ENCODE data around the gene SLC25A10.

The SLC25A10 gene

DNA sequence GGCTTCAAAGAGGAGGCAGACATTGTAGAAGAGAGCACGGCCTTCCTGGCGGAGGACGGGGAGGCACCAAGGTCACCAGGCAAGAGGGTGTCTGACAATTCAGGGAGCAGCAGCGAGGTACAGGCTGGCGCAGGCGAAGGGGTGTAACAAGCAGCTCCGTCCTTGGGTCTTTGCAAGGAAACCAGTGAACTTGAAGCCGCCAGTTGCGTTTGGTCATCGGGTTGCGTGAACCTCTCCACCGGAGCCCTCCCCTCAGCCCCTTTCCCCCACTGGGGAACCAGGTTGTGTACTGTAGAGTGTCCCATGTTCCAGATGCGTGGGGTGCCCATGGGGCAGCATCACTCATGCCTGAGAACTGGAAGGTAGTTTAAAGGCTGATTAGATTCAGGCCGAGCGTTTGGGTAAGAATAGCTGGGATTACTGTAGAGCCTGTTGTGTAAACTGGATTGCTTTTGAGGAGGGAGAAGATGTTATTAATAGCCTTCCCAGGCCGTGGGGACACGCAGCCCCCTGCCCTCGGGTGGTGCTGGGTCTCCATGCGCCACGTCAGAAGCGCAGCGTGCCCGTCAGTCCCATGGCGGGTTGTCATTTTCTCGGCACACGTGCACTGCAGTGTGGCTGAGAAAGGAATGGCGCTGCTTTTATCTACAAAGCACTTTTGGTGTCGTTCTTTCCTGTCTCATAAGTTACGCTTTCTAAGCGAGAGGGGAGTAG is 6.4 kb upstream of the SLC25A10 start:
- in situ Hi-C loops (cut with MboI; ENCODE audit: low sequenced_read_pairs), result no loop called here

DNA sequence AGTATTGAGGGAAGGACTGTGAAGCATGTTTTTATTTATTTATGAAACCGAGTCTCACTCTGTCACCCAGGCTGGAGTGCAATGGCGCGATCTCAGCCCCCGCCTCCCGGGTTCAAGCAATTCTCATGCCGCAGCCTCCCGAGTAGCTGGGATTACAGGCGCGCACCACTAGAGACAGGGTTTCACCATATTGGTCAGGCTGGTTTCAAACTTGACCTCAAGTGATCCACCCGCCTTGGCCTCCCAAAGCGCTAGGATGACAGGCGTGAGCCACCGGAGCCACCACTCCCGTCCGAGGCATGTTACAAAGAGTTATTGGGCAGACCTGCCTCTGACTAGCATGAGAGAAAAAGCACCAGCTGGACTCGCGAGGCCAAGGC is 5.9 kb upstream of the SLC25A10 start:
- in situ Hi-C loops (cut with MboI; ENCODE audit: low sequenced_read_pairs), result no loop called here

DNA sequence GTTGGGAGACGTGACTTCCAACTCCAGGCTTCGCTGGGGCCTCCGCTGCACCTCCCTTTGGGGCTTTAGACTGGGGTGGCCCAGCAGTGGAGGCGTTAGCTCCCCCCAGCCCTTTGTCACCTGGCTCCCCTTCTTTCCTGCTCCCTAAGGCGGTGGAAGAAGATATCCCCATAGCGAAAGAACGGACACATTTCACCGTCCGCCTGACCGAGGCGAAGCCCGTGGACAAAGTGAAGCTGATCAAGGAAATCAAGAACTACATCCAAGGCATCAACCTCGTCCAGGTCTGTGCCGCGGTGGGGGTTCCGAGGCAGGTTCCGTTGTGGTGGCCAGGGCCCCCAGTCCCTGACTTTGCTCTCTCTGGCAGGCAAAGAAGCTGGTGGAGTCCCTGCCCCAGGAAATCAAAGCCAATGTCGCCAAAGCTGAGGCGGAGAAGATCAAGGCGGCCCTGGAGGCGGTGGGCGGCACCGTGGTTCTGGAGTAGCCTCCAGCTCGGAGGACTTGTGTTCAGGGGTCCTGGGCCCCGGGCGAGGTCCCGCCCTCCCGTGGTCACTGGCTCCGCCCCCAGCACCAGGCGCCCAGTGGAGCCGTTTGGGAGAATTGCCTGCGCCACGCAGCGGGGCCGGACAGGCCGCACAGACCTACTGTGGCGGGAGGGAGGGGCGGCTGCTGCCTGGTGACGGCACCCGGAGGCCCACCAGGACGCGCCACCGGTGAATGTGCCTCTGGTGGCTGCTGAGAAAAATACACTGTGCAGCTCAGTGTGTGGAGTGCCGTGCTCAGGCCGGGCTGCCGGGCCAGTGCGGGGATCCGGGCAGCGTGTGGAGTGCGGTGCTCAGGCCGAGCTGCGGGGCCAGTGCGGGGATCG is 5.1 kb upstream of the SLC25A10 start:
- in situ Hi-C loops (cut with MboI; ENCODE audit: low sequenced_read_pairs), result no loop called here

DNA sequence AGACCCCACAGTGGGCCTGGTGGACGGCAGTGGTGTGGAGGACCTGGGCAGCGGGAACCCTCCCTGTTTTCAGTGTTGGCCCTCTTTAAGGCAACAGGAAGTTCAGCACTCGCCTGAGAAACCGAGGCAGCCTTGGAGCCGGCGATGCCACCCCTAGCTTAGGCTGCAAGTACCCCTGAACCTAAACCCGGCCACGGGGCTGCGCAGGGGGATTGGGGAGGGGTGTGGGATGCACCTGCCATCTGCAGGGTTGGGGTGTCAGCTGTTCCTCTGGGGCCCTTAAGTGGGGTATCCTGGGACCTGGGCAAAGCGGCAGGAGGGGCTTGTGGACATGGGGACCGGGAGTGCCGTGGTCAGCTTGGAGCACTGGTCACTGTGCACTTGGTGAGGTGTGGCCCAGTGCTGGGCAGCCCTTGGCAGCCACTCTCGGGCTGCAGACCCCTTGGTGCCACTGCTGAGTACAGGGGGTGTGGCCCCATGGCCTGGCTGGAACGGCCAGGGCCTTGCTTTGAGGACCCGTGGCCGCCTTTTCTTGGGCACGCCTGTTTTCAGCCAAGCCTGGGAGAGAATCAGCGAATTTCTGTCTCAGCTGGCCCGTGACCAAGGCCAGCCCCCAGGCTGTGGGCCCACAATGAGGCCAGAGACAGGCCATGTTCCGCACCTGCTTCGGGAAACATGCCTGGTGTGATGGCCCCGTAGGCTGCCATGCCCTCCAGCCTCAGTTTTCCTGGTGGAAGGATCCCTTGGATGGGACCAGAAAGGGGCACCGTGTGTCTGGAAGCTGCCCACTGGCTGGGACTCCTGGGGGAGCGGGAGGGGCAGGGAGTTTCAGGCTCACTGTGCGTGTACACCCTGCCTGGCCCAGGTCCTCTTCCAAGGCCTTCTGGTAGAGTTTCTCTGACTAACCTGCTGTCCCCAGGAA is 4.1 kb upstream of the SLC25A10 start:
- in situ Hi-C loops (cut with MboI; ENCODE audit: low sequenced_read_pairs), result no loop called here

DNA sequence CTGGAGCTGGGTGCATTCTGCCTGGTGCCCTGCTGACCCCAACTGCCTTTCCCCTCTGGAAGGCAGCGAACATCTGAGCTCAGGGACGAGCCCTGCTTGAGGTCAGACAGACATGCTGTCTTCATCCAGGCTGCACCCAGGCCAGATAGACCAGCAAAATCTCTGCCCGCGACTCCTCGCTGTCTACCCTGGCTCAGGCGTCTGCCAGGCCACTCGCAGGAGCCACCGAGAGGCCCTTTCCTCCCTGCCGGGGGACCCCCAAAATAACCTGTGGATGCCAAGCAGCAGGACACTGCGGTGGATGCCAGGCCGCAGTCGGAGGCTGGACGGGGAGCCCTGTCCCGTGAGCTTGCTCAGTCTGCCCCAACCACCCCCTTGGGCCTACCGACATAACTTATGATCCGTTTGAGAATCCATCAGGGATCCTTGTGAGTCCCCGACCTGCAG is 3.3 kb upstream of the SLC25A10 start:
- in situ Hi-C loops (cut with MboI; ENCODE audit: low sequenced_read_pairs), result no loop called here

DNA sequence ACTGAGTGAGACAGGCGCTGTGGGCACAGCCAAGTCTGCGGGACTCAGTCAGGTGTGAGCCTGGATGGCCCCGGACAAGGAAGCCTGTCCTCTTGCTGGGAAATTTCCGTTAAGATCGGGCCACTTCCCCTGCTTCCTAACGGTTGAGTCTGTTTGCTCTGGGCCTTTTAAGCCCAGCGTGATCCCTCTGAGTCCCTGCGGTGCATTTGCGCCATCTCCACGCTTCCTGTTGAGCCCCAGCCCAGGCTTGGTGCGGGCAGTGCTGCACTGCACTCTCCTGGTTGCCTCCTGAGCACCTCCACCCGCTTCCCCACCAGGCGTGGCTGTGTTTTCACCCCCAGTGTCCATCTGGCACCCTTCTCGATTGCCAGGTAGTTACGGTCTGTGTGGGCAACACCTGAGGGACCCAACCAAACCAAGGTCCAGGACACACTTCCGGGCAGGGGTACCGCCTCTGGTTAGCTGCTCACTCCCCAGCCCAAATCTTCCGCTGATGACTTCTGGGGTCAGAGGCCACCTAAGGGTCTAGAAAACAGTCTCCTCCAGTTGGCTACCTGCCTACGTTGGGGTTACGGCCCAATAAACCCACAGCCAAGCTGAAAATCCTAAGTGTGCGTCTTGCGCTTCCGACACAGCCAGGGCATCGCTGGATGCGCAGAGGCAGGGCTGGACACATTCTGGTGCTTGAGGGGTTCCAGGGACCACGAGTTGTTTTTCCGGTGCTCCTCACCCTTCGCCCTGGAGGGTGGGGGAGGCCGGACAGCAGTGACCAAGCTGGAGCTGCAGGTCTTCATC is 1.4 kb upstream of the SLC25A10 start:
- in situ Hi-C loops (cut with MboI; ENCODE audit: low sequenced_read_pairs), result no loop called here

DNA sequence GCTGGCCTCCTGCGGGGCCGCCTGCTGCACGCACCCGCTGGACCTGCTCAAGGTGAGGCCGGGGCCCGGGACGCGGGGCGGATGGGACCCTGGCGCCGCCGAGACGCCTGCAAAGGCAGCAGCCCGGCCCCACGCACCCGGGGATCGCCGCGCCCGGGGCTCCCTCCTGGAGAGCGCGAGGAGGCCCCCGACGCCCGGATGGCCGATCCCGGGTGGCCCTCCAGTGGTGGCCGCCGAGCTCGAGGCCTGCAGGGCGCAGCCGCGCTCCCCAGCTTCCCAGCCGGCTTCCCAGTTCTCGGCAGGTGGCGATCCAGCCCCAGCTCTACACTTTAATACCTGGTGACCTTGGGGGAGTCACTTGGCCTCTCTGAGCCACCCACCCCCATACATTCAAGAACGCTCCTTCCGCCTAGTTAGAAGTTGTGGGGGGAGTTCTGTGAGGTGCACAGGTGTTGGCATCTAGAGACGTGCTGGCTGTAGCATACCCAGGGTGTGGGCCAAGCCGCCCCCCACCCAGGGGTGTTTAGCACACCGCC is 452 bp downstream of the SLC25A10 start:
- in situ Hi-C loops (cut with MboI; ENCODE audit: low sequenced_read_pairs), result no loop called here

DNA sequence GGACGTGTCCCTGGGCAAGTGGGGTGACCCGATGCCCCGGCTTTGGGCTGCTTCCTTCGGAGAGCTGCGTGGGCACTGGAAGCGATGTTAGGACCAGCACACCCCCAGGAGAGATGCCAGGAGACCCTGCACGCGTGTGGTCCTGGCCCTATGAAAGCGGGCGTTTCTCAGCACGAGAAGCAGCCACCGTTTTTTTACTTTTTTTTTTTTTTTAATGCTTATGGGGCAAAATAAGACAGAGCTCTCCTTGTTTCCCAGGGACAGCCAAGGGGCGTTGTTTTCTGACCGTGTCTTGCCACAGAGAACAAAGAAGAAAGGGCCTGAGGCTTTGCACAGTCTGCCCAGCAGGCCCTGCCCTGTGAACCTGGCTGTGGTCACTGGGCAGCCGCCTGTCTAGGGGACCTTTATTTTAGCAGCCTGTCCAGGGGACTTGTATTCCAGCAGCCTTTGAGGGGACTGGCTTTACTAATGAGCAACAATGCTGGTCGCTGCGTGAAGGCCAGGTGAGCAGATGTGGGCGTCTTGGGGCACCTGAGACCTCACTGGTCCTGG is 996 bp downstream of the SLC25A10 start:
- in situ Hi-C loops (cut with MboI; ENCODE audit: low sequenced_read_pairs), result no loop called here

DNA sequence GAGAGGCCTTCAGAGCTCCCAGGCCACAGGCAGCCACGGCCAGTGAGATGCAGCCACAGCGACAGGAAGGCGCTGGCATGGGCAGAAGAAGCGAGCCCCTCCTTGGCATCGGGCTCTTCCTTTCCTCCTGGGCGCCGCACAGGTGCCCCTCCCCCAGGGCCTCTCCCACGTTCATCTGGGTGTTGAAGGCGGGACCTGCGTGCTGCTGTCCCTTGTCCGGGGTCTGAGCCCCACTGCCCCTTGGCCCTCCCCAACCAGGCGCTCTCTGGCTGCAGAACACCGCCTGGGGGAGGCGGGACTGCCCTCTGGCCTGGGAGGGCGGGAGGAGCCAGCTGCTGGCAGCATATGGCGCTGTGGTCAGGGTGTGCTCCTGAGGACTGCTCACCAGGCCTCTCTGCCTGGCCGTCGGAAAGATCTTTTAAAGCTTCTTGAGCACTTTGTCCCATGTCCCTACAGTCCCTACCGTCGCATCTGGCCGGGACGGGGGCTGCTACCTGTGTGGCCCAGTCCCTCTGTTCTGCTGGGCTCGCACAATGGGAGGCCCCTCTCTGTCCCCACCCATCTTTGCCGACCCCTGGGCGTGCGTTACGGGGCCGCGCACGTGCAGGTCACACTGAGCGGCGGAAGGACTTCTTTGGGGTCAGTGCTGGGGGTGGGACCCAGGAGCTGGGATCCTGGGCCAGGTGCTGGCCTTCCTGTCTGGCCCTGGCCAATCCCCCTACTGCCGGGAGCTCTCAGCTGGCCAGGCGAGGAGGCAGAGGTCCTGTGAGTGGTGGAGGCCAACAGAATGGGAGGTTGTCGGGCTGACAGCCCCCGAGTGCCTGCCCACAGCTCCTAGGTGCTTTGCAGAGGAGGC is 1.7 kb downstream of the SLC25A10 start:
- in situ Hi-C loops (cut with MboI; ENCODE audit: low sequenced_read_pairs), result no loop called here

DNA sequence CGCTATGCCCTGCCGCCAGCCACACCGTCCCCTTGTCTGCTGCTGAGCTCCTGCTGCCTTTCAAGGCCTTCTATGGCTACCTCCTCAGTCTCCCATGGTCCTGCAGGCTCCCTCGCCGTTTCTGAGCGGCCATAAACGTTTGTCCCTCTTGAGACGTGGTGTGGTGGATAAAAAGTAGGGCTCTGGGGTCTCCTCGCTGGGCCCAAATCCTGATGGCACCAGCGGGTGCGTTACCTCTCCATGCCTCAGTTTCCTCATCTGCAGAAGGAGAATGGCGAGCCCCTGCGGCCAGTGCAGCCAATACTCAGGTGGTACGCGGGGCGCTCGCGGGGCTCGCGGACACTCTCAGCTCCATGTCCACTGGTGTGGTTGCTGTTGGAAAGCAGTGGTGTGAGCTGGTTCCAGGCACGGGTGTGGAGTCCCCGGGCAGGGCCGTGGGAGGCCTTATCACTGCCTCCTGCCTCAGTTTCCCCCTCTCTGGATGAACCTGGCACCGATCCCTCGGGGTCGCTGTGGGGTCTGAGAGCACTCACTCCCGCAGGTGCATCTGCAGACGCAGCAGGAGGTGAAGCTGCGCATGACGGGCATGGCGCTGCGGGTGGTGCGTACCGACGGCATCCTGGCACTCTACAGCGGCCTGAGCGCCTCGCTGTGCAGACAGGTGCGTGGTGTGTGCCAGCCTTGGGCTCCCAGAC is 2.5 kb downstream of the SLC25A10 start:
- in situ Hi-C loops (cut with MboI; ENCODE audit: low sequenced_read_pairs), result no loop called here

DNA sequence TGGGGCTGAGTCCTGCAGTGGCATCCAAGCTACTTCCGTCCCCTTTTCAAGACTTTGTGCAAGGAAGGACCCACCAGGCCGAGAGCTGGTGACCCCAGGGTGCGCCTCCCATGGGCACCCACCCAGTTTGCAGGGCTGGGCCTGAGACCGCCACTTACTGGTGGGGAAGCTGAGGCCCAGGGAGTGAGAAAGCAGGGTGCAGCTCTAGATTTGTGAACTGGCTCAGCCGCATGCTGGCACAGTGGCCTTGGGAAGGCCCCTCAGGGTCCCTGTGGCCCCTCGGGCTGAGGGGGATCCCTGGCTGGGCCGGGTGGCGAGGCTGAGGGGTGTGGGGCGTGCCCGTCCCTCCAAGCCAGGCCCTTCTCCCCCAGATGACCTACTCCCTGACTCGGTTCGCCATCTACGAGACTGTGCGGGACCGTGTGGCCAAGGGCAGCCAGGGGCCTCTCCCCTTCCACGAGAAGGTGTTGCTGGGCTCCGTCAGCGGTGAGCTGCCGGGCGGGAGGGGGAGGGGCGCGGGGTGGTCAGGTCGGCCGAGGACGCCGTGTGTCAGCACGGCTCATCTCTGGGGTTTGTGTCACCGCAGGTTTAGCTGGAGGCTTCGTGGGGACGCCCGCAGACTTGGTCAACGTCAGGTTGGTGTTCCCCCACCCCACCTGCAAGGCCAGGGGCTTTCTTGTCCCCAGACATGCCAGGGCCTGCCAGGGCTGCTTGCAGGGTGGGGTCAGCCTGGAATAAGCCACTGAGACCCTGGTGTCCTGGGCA is 3.2 kb downstream of the SLC25A10 start:
- in situ Hi-C loops (cut with MboI; ENCODE audit: low sequenced_read_pairs), result no loop called here

DNA sequence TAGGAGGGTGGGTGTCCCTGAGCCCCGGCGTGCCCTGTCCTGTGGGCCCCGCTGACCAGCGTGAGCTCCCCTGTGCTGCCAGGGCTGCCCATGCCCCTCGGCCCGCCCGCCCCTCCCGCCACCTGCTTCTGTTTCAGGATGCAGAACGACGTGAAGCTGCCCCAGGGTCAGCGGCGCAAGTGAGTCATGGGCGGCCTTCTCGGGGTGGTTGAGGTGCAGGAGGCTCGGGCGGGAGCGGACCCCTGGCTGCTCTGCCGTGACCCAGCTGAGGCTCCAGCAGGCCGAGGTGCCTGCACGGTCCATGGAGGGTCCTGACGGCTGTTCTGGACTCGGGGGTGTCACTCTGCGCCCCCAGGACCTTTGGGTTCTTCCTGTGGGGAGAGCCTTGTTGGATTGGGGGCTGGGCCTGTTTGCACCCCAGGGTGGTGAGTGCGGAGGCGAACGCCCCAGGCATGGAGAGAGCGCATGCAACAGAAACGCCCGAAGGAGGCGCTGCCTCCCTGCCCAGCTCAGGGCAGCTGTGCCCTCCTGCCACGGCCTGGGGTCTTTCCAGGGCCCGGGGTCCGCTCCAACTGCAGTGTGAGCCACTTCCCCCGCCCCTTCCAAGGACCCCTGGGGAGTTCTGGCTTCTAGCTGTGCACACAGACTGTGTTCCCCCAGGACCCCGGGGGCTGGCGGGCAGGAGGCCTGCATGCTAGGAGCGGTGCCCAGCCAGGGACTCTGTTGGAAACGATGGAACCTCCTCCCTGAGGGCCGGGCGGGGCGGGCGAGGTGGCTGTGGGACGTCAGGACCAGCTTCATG is 4.0 kb downstream of the SLC25A10 start:
- in situ Hi-C loops (cut with MboI; ENCODE audit: low sequenced_read_pairs), result no loop called here

DNA sequence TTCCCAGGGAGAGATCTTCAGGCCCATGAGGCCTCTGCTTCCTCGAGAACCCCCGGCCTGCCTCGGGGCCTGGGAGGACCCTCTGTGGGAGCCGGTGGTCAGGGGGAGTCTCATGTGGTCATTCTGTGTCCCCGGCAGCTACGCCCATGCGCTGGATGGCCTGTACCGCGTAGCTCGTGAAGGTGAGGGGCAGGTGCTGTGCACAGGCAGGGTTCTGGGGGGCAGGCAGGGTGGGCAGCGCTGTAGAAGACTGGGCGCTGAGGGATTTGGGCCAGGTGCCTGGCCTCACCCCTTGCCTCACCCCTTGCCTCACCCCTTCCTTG is 4.6 kb downstream of the SLC25A10 start:
- in situ Hi-C loops (cut with MboI; ENCODE audit: low sequenced_read_pairs), result no loop called here

DNA sequence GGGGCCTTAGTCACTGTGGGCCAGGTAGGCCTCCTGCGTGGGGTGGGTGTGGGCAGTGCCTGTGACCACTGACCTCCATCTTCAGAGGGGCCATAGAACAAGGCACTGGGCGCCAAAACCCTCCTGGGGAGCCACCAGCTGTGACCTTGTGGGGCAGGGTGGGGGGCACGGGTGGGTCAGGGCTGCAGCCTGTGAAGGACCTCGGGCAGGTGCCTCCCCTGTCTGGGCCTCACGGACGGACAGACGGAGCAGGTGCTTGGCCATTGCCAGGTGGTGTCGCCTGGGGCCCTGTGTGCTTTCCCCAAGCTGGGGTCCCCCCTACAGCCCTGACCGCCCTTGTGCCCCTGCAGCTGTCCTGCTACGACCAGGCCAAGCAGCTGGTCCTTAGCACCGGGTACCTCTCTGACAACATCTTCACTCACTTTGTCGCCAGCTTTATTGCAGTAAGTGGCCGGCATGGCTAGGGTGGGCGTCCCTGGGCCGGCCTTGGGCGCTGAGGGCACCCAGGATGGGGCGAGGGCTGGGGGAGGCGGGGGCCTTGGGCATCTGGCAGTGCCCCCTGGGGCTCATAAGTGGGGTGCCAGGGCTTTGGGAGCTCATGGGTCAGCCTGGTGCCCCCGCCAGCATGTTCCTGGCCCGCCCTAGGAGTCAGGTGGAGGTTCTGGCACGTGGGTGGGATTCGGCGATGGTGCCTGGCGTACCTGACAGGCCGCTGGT is 5.1 kb downstream of the SLC25A10 start:
- in situ Hi-C loops (cut with MboI; ENCODE audit: low sequenced_read_pairs), result no loop called here

DNA sequence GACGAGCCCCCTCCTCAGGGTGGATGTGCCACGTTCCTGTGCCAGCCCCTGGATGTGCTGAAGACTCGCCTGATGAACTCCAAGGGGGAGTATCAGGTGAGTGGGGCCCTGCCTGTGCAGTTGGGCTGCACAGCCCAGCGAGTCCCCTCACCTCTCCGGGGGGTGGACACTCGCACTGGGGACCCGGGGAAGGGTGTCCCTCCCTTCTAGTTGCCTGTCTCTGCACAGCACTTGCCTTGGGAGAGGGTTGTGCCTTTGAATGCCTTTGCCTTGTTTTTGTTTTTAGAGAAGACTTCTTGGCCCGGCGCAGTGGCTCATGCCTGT is 5.6 kb downstream of the SLC25A10 start:
- in situ Hi-C loops (cut with MboI; ENCODE audit: low sequenced_read_pairs), result no loop called here

Data from HL-60/S4 treated with retinoic acid at 250 ng/mL for 4 days and 3 days (cell line).